A204.1 (cell line): ENCODE data around the gene KIF1B.
"Not testable (repeated sequence)": the region's sequence is repeated elsewhere in the genome, so short reads cannot be mapped to it uniquely, and the experiment has no call there.

Source experiments
- FAIRE-seq: peaks from 2 replicates; lab custom pipeline; 2012; peaks lifted over from hg19 to GRCh38; lab: Jason Lieb, UNC

Gene KIF1B

DNA sequence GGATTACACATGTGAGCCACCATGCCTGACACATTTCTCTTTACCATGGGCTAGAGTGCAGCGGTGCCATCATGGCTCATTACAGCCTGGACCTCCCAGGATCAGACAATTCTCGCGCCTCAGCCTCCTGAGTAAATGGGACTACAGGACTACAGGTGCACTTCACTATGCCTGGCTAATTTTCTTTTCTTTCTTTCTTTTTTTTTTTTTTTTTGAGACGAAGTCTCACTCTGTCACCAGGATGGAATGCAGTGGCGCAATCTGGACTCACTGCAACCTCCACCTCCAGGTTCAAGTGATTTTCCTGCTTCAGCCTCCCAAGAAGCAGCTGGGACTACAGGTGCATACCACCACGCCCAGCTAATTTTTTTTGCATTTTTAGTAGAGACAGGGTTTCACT lies 14.8 kb upstream of the KIF1B start:
- no peak for FAIRE-seq

DNA sequence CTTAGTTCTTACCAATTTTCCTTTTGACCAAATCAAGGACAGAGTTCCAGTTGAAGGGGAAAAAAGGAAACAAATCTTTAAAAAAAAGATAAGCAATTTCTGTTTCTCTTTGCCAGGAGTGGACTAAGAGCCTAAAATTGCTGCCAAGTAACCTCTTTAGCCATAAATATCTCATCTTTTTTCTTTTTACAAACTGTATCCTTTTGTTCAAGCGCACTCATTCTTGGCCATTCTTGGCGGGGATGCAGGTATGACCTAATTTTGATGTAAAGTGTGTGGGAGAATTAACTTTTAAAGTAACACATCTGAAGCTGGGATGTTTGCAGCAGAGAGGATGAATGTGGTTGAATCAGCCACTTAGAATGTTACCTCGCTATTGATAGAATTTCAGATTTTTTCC lies 13.4 kb upstream of the KIF1B start:
- no peak for FAIRE-seq

DNA sequence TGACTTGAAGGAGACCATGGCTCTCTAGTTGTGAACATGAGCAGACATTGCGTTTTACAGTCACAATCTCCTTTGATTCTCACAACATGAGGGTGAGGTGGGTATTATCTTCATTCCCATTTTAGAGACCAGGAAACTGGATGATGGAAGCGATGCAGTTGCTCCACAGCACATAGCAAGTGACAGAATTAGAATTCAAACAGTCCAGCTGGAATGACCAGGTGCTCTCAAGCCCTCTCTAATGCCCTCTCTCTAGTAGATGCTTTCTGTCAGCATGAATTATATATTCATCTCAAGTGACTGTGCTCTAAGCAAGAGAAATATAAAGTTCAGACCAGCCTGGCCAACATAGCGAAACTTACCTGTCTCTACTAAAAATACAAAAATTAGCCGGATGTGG lies 9.8 kb upstream of the KIF1B start:
- FAIRE-seq: no peak

DNA sequence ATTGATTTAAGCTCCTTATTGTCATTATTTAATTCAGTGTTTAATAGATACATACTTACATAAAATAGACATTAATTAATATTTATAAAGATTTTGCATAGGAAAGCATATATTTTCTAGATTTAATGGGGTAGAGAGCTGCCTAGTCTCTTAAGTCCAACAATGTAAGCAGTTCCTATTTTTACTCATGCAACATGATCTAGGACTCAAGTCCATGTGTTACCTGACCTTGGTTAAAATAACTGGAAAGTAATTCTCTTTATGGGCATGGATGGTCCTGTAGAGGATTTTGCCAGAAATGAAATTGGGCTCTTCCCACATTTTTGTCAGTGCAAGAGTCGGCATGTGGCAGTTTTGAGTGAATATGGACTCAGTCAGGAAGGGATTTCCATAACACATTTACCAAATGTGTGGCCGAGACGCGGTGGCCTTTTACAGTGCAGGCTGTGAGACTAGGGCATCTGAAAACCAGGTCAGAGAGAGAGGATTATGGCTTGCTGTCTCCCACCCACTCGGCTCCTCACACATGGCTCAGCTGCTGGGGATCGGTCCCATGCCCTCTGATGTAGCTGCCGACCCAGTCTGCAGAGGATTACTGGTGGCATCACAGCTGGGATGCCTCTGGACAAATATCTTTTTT lies 6.2 kb upstream of the KIF1B start:
- FAIRE-seq: no peak

DNA sequence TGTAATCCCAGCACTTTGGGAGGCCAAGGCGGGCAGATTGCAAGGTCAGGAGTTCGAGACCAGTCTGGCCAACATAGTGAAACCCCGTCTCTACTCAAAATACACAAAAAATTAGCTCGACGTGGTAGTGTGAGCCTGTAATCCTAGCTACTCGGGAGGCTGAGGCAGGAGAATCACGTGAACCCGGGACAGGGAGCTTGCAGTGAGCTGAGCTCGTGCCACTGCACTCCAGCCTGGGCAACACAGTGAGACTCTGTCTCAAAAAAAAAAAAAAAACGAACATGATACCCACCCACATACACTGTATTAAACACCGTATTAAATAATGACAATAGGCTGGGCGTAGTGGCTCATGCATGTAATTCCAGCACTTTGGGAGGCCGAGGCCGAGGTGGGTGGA lies 5.2 kb upstream of the KIF1B start:
- FAIRE-seq: not testable (repeated sequence)

DNA sequence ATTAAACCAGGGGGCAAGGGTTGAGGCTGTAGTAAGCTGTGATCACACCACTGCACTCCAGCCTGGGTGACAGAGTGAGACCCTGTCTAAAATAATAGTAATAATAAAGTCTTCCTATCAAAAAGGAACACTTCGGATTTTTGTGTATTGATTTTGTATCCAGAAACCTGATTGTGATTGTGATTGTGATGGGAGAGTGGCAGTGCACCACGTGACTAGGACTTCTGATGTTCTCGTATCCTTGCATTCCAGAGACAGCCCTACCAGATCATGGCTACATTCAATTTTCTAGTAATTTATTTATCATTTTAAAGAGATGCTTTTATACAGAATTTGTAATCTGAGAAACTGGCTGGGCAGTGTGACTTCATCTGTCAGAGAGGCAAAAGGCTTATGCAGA lies 2.6 kb upstream of the KIF1B start:
- FAIRE-seq: no peak

DNA sequence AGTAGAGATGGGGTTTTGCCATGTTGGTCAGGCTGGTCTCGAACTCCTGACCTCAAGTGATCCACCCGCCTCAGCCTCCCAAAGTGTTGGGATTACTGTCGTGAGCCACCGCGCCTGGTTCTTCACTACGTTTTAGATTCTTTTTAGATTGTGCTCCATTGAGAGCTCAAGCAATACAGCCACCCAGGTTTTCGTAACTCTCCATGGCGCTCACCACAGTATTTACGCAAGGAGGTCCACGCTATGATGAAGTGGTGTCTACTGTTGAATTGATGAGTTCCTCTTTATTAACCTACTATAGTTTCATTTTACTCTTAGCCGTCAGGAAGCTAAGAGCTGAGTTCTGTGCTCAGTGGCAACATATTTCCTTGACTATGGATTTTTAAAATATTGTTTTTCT lies 1.8 kb upstream of the KIF1B start:
- no peak for FAIRE-seq

DNA sequence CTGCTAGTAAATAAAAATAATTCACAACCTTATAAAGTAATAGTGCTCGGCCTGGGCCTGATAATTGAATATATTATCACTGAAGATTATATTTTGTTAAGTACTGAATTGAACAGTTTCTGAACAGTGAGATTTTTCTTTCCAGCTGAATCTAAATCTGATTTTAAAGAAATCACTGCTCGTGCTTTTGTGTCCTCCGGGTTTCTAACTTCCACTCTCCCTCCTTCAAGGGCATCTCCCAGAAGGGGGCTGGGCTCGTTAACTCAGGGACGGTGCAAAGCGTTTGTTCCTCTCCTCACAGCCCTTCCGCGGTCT lies 823 bp upstream of the KIF1B start:
- no peak for FAIRE-seq

DNA sequence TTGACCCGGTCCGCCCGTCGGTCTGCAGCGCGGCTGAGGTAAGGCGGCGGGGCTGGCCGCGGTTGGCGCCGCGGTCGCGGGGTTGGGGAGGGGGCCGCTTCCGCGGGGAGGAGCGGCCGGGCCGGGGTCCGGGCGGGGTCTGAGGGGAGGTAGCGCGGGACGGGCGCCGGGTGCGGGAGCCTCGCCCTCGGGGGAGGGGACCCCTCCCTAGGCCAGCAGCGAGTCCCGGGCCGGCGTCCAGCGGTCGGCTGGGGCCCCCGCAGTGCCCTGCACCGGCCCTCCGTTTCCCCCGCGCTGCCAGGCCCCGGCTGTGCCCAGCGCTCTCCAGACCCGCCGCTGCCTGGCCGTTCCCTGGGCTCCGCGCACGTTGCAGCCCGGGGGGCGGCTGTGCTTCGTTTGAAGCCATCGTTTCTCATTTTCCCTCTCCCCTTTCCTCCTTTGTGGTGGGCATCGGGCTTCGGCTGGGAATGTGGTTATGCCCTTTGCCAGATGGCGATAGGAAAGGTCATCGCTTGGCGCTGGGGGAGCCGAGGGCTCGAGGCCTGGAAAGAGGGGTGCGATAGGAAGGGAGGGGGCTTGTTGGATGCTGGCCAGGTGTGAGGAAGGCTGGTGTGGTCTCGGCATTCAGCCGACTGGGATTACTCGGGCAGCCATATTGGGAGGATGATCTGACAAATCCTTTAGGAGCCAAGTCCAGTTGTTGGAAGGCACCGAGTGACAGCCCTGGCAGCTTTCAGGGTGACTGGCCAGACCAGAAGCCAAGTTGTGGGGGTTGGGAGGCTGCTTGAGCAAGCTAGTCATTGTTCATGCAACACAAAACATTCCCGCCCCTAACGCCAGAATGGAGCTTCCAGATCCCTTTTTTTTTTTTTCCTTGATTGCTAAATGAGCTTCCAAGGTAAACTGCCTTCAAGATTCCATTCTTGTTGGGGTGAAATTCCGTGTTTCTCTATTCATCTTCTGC lies 753 bp downstream of the KIF1B start:
- no peak for FAIRE-seq

DNA sequence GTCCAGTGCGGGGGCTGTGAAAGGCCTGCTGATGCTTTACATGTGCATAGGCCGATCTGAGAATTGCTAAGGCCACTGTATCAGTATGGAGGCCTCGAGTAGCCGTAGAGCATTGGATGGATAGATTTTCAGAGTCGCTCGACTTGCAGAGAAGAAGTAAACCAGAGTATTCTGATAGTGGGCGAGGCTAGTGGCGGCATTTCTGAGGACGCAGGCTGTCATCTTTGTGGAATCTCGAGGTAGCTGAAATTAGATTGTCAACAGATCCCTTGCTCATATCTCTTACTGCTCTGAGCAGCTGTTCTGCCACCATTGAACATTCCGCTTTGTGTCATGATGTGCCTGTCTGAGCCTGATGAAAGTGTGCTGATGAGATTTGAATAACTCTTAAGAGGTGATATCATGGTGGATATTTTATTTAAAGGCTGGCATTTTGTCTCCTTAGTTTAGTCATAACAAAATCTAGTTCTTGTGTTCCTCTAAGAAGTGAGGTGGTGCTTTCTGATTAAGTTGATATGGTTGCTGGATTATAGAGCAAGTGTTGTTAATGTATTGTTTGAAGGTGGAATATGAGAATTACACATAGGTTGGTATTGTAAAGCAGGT lies 1.5 kb downstream of the KIF1B start:
- no peak for FAIRE-seq

DNA sequence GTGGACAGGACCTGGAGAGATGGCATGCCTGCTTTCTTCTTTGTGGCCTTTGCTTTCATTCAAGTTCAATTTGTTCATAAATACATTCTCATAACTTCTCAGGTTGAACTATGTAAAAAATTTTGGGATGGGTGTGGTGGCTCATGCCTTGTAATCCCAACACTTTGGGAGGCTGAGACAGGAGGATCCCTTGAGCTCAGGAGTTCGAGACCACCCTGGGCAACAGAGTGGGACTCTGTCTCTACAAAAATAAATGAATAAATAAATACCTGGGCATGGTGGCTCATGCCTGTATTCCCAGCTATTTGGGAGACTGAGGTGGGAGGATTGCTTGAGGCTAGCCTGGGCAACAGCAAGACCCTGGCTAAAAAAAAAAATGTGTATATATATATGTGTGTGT lies 2.1 kb downstream of the KIF1B start:
- FAIRE-seq: no peak

DNA sequence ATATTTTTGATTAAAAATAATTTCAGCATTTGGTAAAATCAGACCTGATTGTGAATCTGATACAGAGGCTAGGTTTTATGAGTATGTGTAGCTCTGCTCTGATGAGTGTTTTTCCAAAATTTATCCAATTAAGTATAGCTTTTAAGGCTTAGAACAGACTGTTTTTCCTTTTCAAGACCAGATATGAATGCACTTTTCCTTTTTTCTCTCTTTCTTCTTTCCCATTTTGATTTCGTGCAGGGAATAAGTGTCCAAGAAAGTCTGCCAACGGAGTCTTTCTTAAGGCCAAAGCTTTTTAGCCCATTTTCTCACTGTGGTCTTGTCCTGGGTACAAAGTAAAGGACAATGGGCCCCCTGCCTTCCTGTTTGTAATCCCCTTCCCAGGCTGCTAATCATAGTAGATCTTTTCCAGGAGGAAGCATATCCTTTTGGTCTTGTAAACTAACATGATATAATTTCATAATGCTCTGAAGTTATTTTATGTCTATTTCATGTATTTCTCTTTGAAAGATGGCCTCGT lies 2.9 kb downstream of the KIF1B start:
- no peak for FAIRE-seq

DNA sequence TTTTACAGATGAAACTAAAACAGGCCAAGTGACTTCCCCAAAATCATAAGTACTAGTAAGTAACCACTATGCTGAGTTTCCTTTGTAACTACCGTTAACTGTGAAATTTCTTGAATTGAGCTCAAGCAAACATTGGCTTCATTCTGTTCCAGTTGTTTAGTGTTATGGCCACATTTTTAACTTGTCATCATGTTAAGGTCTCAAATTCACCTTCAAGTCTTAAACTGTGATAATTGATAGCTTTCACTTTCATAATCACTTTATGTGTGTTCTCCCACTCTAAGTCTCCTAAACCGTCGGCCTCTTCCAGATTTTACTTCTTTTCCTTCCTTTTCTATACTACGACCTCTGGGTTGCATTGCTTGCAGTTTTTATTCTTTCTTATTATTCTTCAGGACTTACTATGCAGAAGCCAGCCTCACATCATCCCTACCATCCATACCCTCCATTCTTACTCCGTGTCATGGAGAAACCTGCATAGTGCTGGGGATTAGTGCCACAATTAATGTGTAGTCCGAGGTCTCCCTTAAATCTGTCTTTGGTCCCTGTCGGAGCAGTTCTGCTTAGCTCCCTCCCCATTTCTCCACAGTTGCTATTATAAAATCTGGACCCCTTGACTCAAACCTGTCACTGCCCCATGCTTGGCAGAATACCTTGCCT lies 5.8 kb downstream of the KIF1B start:
- no peak for FAIRE-seq

DNA sequence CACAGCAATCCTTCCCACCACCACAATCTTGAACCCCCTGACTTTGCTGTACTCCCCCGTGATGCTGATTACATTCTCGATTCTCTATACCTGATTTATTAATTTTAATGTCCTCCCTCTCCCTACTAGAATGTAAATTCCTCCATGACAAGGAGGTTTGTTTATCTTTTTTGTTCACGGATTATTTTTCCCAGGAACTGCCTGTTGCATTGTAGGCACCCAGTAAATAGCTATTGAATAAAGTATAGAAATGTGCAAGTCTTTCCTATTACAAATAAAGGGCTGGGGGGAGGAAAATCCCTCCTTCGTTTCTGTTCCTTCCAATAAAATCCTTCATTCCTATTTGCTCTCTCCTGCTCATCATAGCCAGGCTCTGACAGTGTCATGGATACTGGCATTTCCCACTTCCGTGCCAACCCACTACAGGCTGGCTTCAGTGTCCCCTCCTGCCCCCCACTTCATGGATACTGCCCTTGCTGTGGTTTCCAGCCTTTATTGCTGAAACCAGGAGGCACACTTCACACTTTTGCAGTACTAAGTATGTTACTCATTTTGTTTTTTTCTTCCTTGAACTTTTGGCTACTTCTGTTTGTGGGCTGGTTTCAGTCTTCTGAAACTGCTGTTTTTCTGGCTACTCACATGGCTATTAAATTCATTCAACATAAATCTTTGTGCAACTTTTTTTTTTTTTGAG lies 7.5 kb downstream of the KIF1B start:
- no peak for FAIRE-seq

DNA sequence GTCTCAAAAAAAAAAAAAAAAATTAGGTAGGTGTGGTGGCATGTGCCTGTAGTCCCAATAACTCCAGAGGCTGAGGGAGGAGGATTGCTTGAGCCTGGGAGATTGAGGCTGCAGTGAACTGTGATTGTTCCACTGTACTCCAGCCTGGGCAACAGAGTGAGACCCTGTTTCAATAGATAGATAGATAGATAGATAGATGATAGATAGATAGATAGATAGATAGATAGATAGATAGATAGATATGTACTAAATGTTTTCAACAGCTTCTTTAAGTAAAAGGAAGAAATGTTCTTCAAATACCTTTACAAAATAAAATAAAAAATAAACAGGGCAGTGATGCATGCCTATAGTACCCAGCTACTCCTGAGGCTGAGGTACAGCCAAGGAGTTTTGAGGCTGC lies 9.8 kb downstream of the KIF1B start:
- no peak for FAIRE-seq

DNA sequence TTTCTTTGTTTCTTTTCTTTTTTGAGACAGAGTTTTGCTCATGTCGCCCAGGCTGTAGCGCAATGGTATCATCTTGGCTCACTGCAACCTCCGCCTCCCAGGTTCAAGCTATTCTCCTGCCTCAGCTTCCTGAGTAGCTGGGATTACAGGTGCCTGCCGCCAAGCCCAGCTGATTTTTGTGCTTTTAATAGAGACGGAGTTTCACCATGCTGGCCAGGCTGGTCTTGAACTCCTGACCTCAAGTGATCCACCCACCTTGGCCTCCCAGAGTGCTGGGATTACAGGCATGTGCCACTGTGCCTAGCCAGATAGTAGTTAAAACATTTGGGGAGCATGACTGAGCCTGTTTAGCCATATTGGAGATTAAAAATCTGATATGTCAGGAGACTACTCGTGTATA lies 10.3 kb downstream of the KIF1B start:
- FAIRE-seq: not testable (repeated sequence)

DNA sequence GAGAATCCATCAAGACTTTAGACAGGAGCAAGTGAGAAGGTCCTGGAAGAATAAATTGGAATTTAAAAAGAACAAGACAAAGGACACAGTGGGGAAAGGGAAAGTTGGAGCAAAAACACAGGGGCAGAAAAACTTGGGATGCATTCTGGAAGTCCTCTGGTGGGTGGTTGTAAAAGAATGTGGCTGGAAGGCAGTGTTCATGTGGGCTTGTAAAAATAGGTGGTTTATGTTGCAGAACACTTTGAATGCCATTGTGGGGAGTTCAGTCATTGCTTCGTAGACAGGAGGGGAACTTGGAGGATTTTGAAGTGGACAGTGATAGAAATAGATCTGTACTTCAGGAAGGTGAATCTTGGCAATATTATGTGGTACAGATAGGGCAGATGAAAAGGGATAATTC lies 15.2 kb downstream of the KIF1B start:
- no peak for FAIRE-seq

DNA sequence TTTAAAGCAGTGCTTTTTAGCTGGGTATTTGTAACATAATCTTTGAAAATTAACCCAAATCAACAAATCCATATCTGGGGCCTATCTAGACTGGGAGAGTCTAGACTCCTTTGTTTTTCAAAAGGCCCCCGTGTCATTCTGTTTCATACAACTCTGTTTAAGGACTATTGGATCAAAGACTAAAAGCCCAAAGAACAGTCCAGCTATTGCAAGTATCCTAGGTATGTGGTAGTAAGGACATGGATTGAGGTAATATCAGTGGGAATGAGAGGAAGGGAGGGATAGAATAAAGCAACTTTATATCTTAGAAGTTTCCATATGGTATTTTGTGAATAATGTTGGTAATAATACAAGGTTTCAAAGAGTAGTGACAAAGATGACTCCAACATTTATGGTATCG lies 18.2 kb downstream of the KIF1B start:
- FAIRE-seq: no peak

DNA sequence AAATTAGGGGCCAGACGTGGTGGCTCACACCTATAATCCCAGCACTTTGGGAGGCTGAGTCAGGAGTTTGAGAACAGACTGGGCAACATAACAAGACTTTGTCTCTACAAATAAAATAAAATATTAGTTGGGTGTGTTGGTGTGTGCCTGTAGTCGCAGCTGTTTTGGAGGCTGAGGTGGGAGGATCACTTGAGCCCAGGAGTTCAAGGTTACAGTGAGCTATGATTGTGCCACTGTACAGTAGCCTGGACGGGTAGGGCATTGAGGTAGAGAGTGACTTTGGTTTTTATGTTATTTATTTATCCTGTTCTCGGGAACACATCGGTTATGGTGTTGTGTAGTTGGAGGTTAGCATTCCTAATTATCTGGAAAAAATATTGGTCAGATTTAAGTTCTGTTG lies 19.5 kb downstream of the KIF1B start:
- FAIRE-seq: no peak

DNA sequence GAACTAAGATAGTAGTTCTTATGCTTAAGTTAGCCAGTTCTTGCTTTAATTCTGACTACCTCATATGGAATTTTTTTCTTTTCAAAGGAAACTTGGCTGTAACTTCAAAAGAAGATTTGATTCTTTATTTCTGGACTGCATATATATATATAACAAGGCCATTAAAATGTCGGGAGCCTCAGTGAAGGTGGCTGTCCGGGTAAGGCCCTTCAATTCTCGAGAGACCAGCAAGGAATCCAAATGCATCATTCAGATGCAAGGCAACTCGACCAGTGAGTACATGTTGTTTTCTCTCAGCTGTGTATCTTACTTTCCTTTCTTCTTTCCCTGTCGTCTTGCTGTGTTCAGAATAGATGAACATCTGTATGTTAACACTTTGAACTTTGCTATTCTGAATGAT lies 21.8 kb downstream of the KIF1B start:
- FAIRE-seq: no peak

DNA sequence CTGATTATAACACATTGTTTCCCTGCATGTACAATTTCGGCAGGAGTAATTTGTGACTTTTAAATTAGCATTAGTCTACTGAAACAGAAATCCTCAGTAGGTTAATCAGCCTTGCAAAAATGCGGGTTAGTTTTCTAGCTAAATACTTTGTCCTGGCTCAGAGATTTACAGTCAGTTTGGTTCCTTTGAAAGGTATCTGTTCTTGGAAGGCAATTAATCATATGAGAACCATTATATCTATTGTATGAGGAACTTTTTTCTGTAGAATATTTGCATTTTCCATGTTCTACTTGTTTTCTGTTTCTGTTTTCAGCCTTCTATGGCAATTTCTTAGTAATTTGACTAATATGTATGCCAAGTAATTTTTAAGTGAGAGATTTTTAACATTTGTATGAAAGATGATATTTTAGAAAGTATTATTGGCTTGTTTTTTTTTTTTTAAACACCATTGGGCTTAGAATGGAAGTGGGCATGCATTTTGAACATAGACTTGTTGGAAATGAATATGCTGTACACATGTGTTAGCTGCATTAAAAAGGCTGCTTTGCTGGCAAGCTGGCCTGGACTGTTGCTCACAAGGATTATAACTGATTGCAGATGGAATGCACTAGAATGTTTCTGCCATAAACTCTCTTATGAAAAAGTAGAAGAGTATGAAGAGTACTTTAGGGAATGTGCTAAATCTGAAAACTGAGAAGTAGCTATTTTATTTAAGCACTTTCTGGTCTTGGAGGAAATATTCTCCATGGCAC lies 26.2 kb downstream of the KIF1B start:
- FAIRE-seq: no peak

DNA sequence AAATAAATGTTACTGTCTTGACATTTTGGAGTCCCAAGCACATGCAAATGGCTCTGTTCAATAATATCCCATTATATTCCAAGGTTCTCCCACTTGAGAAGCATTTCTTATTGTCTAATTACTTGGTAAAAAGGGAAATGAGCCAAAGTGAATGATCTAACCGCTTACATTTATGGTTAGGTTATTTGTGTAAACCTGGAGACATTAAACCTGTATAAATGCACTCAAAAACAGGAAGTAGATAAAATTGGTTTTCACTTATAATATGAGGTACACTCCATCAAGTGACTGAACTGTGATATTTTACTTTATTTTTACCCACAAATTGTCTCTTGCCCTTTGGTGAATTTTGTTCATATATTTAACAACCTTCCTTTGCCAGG lies 26.8 kb downstream of the KIF1B start:
- no peak for FAIRE-seq
